ENCODE results near the gene HECTD1. TPM values are rescaled to one million over a fixed set of nuclear protein-coding genes. Genes with fewer than 3 reads are reported as not detected.
"Not testable (repeated sequence)": the region's sequence is repeated elsewhere in the genome, so short reads cannot be mapped to it uniquely, and the experiment has no call there.

The HECTD1 gene
- polyA plus RNA-seq (2011; rRNA removed) (70.5 and 95.7 TPM in 2 replicates), polyA minus RNA-seq (2011; rRNA and poly(A)+ RNA removed) (201 and 221 TPM in 2 replicates)

DNA sequence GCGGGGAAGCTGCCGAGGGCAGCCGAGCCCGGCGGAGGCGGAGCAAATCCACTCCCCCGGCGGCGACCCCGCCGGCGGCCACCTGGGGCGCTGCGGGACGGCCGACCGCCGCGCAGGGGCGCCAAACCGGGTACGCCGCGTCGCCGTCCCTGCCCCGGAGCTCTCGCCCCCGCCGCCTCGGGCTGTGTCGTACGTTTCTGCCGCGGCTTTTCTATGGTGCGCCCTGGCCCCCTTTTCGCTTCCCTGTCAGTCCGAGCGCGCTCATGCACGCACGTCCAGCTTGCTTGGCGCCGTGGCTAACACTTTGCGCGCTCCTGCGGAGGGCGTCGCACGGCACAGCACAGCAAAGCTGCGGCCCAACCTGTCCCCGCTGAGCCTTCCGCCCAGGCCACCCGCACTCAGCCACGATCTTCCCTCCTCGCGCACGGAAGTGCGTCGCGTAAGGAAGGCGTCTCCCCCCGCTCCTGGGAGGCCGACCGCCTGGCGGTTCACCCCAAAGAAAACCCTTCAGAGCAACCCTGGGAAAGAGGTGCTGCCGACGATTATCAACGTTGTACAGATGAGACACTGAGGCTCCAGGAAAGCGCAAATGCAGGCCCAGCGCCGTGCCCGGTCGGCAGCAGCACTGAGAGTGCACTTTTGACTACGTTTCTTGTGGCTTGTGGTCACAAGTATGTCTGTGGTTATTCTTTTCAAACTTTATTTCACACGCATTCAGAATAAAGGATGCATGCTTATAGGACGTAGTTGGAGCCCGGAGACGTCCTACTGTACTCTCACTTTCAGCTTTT lies at the start of gene HECTD1:
Gene HECTD1, minus strand, starts transcription at position 39 of the 791 bp plus-strand sequence. CDS start 1,857 bp downstream, outside the sequence.
- CTCF ChIA-PET: interaction anchor here (0.5 to 2.9 kb wide), 43 partner anchors 10 to 250 kb away, joined by 3 to 16 read pairs (median 4); partner anchors contain the start of gene DTD2
- DNase-seq (ENCODE audit: low read depth): peak; percentile 38
- POLR2A ChIA-PET: interaction anchor here (0.5 to 0.6 kb wide), 2 partner anchors 9 to 236 kb away, joined by 4 to 10 read pairs; no protein-coding TSS in a partner anchor
- TF ChIP-seq, protein P1, sequence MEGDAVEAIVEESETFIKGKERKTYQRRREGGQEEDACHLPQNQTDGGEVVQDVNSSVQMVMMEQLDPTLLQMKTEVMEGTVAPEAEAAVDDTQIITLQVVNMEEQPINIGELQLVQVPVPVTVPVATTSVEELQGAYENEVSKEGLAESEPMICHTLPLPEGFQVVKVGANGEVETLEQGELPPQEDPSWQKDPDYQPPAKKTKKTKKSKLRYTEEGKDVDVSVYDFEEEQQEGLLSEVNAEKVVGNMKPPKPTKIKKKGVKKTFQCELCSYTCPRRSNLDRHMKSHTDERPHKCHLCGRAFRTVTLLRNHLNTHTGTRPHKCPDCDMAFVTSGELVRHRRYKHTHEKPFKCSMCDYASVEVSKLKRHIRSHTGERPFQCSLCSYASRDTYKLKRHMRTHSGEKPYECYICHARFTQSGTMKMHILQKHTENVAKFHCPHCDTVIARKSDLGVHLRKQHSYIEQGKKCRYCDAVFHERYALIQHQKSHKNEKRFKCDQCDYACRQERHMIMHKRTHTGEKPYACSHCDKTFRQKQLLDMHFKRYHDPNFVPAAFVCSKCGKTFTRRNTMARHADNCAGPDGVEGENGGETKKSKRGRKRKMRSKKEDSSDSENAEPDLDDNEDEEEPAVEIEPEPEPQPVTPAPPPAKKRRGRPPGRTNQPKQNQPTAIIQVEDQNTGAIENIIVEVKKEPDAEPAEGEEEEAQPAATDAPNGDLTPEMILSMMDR (IDR thresholded peaks at IDR 0.05; ENCODE audit: insufficient read depth, low read depth, low read length): peak; percentile 17
- Histone ChIP-seq H3K4me3 (ENCODE audit: low read depth, low read length) (peak within 1 kb of the TSS; percentile 83), H3K36me3 (ENCODE audit: control insufficient read depth, insufficient read depth, low read length) (no peaks in the 10 kb centered on the region), H3K27me3 (ENCODE audit: control insufficient read depth, insufficient read depth, low read length) (no peaks in the 10 kb centered on the region)

DNA sequence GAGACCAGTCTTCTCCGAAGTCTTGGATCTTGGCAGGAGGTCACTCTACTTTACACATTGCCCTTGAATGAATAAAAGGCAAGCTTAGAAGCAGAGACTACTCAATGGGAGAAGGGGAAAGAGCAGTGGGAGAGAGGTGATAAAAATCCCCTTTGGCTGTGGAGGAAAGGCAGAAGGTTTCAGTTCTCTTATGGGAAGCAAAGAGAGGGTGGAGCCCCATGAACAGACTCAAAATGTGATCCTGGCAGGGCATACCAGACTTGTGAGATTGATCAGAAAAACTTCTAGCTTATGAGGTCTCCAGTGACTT lies 49.6 kb upstream of the HECTD1 start:
- H3K4me3 ChIP-seq (ENCODE audit: low read depth, low read length): no peak overlapping the region
- H3K36me3 ChIP-seq (ENCODE audit: control insufficient read depth, insufficient read depth, low read length): no peaks in the 10 kb centered on the region
- CTCF ChIA-PET: interaction anchor here (1.3 kb wide), 1 partner anchor 16 kb away, joined by 4 read pairs; no protein-coding TSS in a partner anchor
- POLR2A ChIA-PET: no interaction called here
- no peak for DNase-seq (ENCODE audit: low read depth)
- H3K27me3 ChIP-seq (ENCODE audit: control insufficient read depth, insufficient read depth, low read length): no peaks in the 10 kb centered on the region
- TF ChIP-seq, protein P1 (IDR thresholded peaks at IDR 0.05; ENCODE audit: insufficient read depth, low read depth, low read length): no peak

DNA sequence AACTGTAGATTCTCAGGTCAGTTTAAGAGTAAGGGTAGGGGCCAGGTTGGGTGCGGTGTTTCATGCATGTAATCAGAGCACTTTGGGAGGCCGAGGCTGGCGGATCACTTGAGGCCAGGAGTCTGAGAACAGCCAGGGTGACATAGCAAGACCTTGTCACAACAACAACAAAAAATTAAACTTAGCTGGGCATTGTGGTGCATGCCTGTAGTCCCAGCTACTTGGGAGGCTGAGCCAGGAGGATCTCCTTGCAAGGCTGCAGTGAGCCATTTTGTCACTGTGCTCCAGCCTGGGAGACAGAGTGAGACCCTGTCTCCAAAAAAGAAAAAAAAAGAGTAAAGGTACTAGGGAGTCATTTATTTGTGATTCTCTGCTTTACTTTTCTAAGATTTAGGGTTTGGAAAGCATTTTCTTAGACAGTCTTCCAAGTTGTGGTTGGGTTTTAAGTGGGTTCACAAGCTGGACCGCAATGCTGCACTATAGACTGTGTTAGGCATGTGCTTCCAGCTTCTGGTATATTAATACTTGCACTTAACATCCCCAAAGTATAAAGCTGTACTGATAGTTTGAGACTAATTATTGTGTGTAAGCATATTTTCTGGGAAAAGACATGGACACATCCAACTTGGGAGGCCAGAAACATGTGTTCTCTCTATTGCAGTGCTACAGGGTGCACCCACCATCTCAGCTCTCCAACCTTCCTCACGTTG lies 49.1 kb upstream of the HECTD1 start:
- H3K4me3 ChIP-seq (ENCODE audit: low read depth, low read length): no peak overlapping the region
- TF ChIP-seq, protein P1 (IDR thresholded peaks at IDR 0.05; ENCODE audit: insufficient read depth, low read depth, low read length): no peak
- POLR2A ChIA-PET: no interaction called here

DNA sequence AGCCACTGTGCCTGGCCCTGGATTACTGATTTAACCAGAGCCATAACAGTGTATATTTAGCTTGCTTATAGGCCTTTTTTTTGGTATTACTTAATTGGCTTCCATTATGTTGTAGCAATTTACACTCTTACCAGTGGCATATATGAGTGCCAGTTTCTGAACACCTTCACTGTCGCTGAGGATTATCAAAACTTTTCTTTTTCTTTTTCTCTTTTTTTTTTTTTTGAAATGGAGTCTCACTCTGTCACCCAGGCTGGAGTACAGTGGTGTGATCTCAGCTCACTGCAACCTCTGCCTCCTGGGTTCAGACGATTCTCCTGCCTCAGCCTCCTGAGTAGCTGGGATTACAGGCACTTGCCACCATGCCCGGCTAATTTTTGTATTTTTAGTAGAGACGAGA lies 48.3 kb upstream of the HECTD1 start:
- H3K4me3 ChIP-seq (ENCODE audit: low read depth, low read length); H3K36me3 ChIP-seq (ENCODE audit: control insufficient read depth, insufficient read depth, low read length); POLR2A ChIA-PET; DNase-seq (ENCODE audit: low read depth); H3K27me3 ChIP-seq (ENCODE audit: control insufficient read depth, insufficient read depth, low read length): not testable (repeated sequence)
- CTCF ChIA-PET: interaction anchor here (1.3 kb wide), 1 partner anchor 14 kb away, joined by 4 read pairs; no protein-coding TSS in a partner anchor

More for the DNA sequence above, 49.1 kb upstream of the HECTD1 start:
- CTCF ChIA-PET: interaction anchor here (1.3 kb wide), 1 partner anchor 15 kb away, joined by 4 read pairs; no protein-coding TSS in a partner anchor
- no peaks in the 10 kb centered on the region for H3K27me3 ChIP-seq (ENCODE audit: control insufficient read depth, insufficient read depth, low read length)
- H3K36me3 ChIP-seq (ENCODE audit: control insufficient read depth, insufficient read depth, low read length): no peaks in the 10 kb centered on the region
- no peak for DNase-seq (ENCODE audit: low read depth)

DNA sequence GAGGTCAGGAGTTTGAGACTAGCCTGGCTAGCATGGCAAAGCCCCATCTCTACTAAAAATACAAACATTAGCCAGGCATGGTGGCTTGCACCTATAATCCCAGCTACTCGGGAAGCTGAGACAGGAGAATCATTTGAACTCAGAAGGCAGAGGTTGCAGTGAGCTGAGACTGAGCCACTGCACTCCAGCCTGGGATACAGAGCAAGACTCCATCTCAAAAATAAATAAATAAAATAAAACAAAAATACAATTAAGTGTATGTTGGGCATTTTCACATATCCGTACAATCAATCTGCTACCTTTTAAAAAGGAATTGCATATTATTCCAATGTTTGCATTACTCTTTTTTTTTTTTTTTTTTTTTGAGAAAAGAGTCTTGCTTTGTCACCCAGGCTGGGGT lies 47.7 kb upstream of the HECTD1 start:
- TF ChIP-seq, protein P1 (IDR thresholded peaks at IDR 0.05; ENCODE audit: insufficient read depth, low read depth, low read length): no peak
- Histone ChIP-seq H3K4me3 (ENCODE audit: low read depth, low read length) (no peak overlapping the region), H3K36me3 (ENCODE audit: control insufficient read depth, insufficient read depth, low read length) (no peaks in the 10 kb centered on the region), H3K27me3 (ENCODE audit: control insufficient read depth, insufficient read depth, low read length) (no peaks in the 10 kb centered on the region)
- CTCF ChIA-PET: no interaction called here
- POLR2A ChIA-PET: no interaction called here
- DNase-seq (ENCODE audit: low read depth): no peak

Data from BJ (cell line).